ENCODE measurements around the gene LOXL3.

LOXL3 gene

DNA sequence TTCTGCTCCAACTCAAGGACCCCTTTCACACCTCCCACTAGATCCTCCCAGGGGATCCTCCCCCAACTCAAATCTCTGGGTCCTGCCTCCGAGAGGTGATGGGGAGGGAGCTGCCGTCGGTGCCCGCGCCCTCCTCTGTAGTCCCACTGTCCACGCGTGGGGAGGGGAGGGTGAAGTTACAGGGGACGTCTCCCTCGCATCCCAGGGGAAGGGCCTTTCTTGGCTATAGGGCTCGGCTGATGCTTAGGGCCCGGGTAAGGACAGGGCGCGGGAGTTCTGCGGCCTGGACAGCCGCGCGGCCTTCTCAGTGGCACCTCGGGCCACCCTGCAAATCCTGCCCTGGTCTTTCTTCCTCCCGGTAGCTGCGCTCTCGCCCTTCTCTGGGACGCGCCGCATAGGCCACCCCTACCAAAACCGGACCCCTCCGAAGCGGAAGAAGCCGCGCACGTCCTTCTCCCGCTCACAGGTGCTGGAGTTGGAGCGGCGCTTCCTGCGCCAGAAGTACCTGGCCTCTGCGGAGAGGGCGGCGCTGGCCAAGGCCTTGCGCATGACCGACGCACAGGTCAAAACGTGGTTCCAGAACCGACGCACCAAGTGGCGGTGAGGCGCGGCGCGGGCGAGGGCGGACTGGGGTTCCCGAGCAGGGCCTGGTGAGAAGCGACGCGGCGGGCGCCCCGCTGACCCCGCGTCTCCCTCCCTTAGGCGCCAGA lies 38.3 kb downstream of the LOXL3 start:
- H3K4me3 ChIP-seq (ENCODE audit: low read depth, low read length), result no peak overlapping the region
- H3K27ac ChIP-seq (ENCODE audit: extremely low read depth, low read depth, low read length), result no peak overlapping the region
- CTCF ChIA-PET, result no interaction called here
- H3K9me3 ChIP-seq (ENCODE audit: control insufficient read depth, insufficient read depth, low read depth, low read length), result no peaks in the 10 kb centered on the region
- H3K36me3 ChIP-seq (ENCODE audit: control insufficient read depth in 2 of 2, insufficient read depth in 1 of 2, low read length in 2 of 2), result no peaks in the 10 kb centered on the region
- no peaks in the 10 kb centered on the region for H3K4me1 ChIP-seq (ENCODE audit: control insufficient read depth, insufficient read depth, low read length)
- POLR2A ChIA-PET, result interaction anchor here (0.9 to 1.0 kb wide), 2 partner anchors 10 to 14 kb away, joined by 3 to 4 read pairs; partner anchors contain the start of genes AUP1, DQX1 and HTRA2
- TF ChIP-seq RBAK (tag by site-specific recombination; IDR thresholded peaks at IDR 0.05) (no peak), ZNF341 (tag by site-specific recombination; IDR thresholded peaks at IDR 0.05; ENCODE audit: low read depth) (no peak), ZNF514 (tag by site-specific recombination; IDR thresholded peaks at IDR 0.05) (no peak), ZNF354C (tag by site-specific recombination; IDR thresholded peaks at IDR 0.05; ENCODE audit: borderline replicate concordance, low read depth) (no peak), ZNF114 (tag by site-specific recombination; IDR thresholded peaks at IDR 0.05) (no peak), ZNF391 (tag by site-specific recombination; IDR thresholded peaks at IDR 0.05; ENCODE audit: borderline replicate concordance, low read depth) (no peak), ZBTB8A (tag by site-specific recombination; IDR thresholded peaks at IDR 0.05) (no peak), ZNF768 (tag by site-specific recombination; IDR thresholded peaks at IDR 0.05) (no peak), KLF9 (tag by site-specific recombination; IDR thresholded peaks at IDR 0.05; ENCODE audit: low read depth) (no peak), PRDM1 (tag by site-specific recombination; IDR thresholded peaks at IDR 0.05) (no peak)
- TF ChIP-seq, protein P1, sequence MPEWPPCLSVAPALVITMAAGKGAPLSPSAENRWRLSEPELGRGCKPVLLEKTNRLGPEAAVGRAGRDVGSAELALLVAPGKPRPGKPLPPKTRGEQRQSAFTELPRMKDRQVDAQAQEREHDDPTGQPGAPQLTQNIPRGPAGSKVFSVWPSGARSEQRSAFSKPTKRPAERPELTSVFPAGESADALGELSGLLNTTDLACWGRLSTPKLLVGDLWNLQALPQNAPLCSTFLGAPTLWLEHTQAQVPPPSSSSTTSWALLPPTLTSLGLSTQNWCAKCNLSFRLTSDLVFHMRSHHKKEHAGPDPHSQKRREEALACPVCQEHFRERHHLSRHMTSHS (tag by site-specific recombination; IDR thresholded peaks at IDR 0.05), result no peak
- TF ChIP-seq, protein P2, sequence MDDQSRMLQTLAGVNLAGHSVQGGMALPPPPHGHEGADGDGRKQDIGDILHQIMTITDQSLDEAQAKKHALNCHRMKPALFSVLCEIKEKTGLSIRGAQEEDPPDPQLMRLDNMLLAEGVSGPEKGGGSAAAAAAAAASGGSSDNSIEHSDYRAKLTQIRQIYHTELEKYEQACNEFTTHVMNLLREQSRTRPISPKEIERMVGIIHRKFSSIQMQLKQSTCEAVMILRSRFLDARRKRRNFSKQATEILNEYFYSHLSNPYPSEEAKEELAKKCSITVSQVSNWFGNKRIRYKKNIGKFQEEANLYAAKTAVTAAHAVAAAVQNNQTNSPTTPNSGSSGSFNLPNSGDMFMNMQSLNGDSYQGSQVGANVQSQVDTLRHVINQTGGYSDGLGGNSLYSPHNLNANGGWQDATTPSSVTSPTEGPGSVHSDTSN (CRISPR knock-in tag; IDR thresholded peaks at IDR 0.05), result no peak
- TF ChIP-seq, protein P3, sequence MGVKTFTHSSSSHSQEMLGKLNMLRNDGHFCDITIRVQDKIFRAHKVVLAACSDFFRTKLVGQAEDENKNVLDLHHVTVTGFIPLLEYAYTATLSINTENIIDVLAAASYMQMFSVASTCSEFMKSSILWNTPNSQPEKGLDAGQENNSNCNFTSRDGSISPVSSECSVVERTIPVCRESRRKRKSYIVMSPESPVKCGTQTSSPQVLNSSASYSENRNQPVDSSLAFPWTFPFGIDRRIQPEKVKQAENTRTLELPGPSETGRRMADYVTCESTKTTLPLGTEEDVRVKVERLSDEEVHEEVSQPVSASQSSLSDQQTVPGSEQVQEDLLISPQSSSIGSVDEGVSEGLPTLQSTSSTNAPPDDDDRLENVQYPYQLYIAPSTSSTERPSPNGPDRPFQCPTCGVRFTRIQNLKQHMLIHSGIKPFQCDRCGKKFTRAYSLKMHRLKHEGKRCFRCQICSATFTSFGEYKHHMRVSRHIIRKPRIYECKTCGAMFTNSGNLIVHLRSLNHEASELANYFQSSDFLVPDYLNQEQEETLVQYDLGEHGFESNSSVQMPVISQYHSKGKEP (tag by site-specific recombination; IDR thresholded peaks at IDR 0.05), result no peak

DNA sequence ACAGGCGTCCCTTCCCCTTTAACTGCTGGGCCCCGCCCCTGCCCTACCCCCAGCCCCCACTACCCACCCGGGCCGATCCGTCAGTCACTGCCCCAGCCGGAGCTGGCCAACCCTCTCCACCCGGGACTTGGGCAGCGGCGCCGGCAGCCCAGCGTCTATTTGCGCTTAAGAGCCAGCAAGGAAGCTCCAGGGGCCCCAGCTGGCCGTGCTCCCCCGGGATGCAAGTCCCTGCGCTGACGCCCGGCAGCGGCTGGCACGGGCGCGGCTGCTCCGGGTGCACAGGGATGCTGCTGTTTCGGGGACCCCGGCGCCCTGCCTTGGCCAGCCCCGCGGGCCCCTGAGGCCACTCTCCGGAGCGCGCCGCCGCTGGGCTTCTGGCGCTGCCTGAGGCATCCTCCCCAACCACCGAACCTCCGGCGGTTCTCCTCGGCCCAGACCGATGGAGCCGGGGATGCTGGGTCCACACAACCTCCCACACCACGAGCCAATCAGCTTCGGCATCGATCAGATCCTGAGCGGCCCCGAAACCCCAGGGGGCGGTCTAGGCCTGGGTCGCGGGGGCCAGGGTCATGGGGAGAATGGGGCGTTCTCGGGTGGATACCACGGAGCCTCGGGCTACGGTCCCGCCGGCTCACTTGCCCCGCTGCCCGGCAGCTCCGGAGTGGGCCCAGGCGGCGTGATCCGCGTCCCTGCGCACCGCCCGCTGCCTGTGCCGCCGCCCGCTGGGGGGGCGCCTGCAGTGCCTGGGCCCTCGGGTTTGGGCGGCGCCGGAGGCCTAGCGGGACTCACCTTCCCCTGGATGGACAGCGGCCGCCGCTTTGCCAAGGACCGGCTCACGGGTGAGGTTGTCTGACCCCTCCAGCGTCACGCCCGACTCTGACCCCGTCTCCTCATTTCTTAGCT lies 39.1 kb downstream of the LOXL3 start, which contains the start of gene TLX2:
TSS of gene TLX2 (plus strand) at position 83 of the 903 bp plus-strand sequence. CDS start at position 440, 357 bp downstream.
- no peaks in the 10 kb centered on the region for H3K9me3 ChIP-seq (ENCODE audit: control insufficient read depth, insufficient read depth, low read depth, low read length)
- H3K4me3 ChIP-seq (ENCODE audit: low read depth, low read length), result peak within 1 kb of the TSS; percentile 26
- ChIA-PET CTCF (no interaction called here), POLR2A (interaction anchor here (0.9 to 1.0 kb wide), 2 partner anchors 11 to 15 kb away, joined by 3 to 4 read pairs; partner anchors contain the start of genes AUP1, DQX1 and HTRA2)
- no peaks in the 10 kb centered on the region for H3K4me1 ChIP-seq (ENCODE audit: control insufficient read depth, insufficient read depth, low read length)
- no peak within 1 kb of the TSS for H3K27ac ChIP-seq (ENCODE audit: extremely low read depth, low read depth, low read length)
- H3K36me3 ChIP-seq (ENCODE audit: control insufficient read depth in 2 of 2, insufficient read depth in 1 of 2, low read length in 2 of 2), result no peaks in the 10 kb centered on the region
- TF ChIP-seq ZNF707 (tag by site-specific recombination; IDR thresholded peaks at IDR 0.05) (no peak), ZNF791 (tag by site-specific recombination; IDR thresholded peaks at IDR 0.05) (no peak), ZBTB48 (tag by site-specific recombination; IDR thresholded peaks at IDR 0.05) (no peak), ZNF248 (tag by site-specific recombination; IDR thresholded peaks at IDR 0.05) (no peak), ZNF2 (tag by site-specific recombination; IDR thresholded peaks at IDR 0.05) (no peak), ZNF121 (tag by site-specific recombination; IDR thresholded peaks at IDR 0.05) (no peak), ZNF514 (tag by site-specific recombination; IDR thresholded peaks at IDR 0.05) (no peak), ZNF391 (tag by site-specific recombination; IDR thresholded peaks at IDR 0.05; ENCODE audit: borderline replicate concordance, low read depth) (no peak), ZNF664 (tag by site-specific recombination; IDR thresholded peaks at IDR 0.05) (no peak)
- TF ChIP-seq, protein P4, sequence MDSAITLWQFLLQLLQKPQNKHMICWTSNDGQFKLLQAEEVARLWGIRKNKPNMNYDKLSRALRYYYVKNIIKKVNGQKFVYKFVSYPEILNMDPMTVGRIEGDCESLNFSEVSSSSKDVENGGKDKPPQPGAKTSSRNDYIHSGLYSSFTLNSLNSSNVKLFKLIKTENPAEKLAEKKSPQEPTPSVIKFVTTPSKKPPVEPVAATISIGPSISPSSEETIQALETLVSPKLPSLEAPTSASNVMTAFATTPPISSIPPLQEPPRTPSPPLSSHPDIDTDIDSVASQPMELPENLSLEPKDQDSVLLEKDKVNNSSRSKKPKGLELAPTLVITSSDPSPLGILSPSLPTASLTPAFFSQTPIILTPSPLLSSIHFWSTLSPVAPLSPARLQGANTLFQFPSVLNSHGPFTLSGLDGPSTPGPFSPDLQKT (IDR thresholded peaks at IDR 0.05; ENCODE audit: borderline replicate concordance, low read depth, low read length), result no peak
- TF ChIP-seq, protein P5, sequence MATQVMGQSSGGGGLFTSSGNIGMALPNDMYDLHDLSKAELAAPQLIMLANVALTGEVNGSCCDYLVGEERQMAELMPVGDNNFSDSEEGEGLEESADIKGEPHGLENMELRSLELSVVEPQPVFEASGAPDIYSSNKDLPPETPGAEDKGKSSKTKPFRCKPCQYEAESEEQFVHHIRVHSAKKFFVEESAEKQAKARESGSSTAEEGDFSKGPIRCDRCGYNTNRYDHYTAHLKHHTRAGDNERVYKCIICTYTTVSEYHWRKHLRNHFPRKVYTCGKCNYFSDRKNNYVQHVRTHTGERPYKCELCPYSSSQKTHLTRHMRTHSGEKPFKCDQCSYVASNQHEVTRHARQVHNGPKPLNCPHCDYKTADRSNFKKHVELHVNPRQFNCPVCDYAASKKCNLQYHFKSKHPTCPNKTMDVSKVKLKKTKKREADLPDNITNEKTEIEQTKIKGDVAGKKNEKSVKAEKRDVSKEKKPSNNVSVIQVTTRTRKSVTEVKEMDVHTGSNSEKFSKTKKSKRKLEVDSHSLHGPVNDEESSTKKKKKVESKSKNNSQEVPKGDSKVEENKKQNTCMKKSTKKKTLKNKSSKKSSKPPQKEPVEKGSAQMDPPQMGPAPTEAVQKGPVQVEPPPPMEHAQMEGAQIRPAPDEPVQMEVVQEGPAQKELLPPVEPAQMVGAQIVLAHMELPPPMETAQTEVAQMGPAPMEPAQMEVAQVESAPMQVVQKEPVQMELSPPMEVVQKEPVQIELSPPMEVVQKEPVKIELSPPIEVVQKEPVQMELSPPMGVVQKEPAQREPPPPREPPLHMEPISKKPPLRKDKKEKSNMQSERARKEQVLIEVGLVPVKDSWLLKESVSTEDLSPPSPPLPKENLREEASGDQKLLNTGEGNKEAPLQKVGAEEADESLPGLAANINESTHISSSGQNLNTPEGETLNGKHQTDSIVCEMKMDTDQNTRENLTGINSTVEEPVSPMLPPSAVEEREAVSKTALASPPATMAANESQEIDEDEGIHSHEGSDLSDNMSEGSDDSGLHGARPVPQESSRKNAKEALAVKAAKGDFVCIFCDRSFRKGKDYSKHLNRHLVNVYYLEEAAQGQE (tag by site-specific recombination; IDR thresholded peaks at IDR 0.05), result no peak
- TF ChIP-seq, protein P6, sequence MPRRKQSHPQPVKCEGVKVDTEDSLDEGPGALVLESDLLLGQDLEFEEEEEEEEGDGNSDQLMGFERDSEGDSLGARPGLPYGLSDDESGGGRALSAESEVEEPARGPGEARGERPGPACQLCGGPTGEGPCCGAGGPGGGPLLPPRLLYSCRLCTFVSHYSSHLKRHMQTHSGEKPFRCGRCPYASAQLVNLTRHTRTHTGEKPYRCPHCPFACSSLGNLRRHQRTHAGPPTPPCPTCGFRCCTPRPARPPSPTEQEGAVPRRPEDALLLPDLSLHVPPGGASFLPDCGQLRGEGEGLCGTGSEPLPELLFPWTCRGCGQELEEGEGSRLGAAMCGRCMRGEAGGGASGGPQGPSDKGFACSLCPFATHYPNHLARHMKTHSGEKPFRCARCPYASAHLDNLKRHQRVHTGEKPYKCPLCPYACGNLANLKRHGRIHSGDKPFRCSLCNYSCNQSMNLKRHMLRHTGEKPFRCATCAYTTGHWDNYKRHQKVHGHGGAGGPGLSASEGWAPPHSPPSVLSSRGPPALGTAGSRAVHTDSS (tag by site-specific recombination; IDR thresholded peaks at IDR 0.05), result no peak
